ENCODE results near the gene EML4. TPM values are rescaled to one million over a fixed set of nuclear protein-coding genes. Genes with fewer than 3 reads are reported as not detected.
"Not testable (repeated sequence)": the region's sequence is repeated elsewhere in the genome, so short reads cannot be mapped to it uniquely, and the experiment has no call there.

Gene EML4
- total RNA-seq, 1 donor from 2014 or later = 68.2 TPM

GRCh38 chr2:42342061-42342794 is 173.1 kb downstream of the EML4 start:
- no peaks in the 10 kb centered on the region for H3K36me3 ChIP-seq (ENCODE audit: insufficient read depth, low read length)
- peak overlapping the region; percentile 62 for H3K4me2 ChIP-seq (ENCODE audit: low read length)
- no peak overlapping the region for H3K4me3 ChIP-seq (ENCODE audit: insufficient read depth, low read depth, low read length)
- peaks cover 31% of the 10 kb centered on the region for H4K20me1 ChIP-seq (ENCODE audit: insufficient read depth, low read length)
- FAIRE-seq = peak; percentile 77
- H3K9ac ChIP-seq (ENCODE audit: low read length) = peak overlapping the region; percentile 54
- TF ChIP-seq EZH2 (IDR thresholded peaks at IDR 0.05; ENCODE audit: insufficient read depth, low read length) (no peak), CTCF (IDR thresholded peaks at IDR 0.05; ENCODE audit: insufficient read depth, low read depth, low read length) (no peak)
- Mint-ChIP-seq H3K27me3 (ENCODE audit: low read depth, unreplicated experiment) (no peaks in the 10 kb centered on the region), H3K36me3 (ENCODE audit: low read depth, unreplicated experiment) (peaks cover 46% of the 10 kb centered on the region), H3K4me1 (ENCODE audit: low read depth, unreplicated experiment) (peaks cover 36% of the 10 kb centered on the region), H3K27ac (ENCODE audit: unreplicated experiment) (peak overlapping the region; percentile 94), H3K9me3 (ENCODE audit: unreplicated experiment) (no peaks in the 10 kb centered on the region), H3K4me3 (ENCODE audit: unreplicated experiment) (no peak overlapping the region)
- H2AFZ ChIP-seq (ENCODE audit: low read depth, low read length) = no peak overlapping the region
- DNase-seq (ENCODE audit: low read depth) = peak; percentile 89
- no peaks in the 10 kb centered on the region for H3K27me3 ChIP-seq (ENCODE audit: insufficient read depth, low read length)
- peaks cover 73% of the 10 kb centered on the region for H3K79me2 ChIP-seq (ENCODE audit: insufficient read depth, low read length)
- peak overlapping the region; percentile 85 for H3K27ac ChIP-seq (ENCODE audit: low read depth, low read length)
- no peaks in the 10 kb centered on the region for H3K9me3 ChIP-seq (ENCODE audit: insufficient read depth, low read depth, low read length)
- peaks cover 25% of the 10 kb centered on the region for H3K4me1 ChIP-seq (ENCODE audit: insufficient read depth, low read length)

- H3K4me3 ChIP-seq (ENCODE audit: insufficient read depth, low read depth, low read length) = no peak overlapping the region
- Mint-ChIP-seq H3K4me3 (ENCODE audit: unreplicated experiment) (peak overlapping the region; percentile 68), H3K36me3 (ENCODE audit: low read depth, unreplicated experiment) (peaks cover 43% of the 10 kb centered on the region), H3K4me1 (ENCODE audit: low read depth, unreplicated experiment) (peaks cover 32% of the 10 kb centered on the region), H3K27me3 (ENCODE audit: low read depth, unreplicated experiment) (no peaks in the 10 kb centered on the region), H3K27ac (ENCODE audit: unreplicated experiment) (peak overlapping the region; percentile 94), H3K9me3 (ENCODE audit: unreplicated experiment) (no peaks in the 10 kb centered on the region)
- peak overlapping the region; percentile 54 for H3K9ac ChIP-seq (ENCODE audit: low read length)
- H3K9me3 ChIP-seq (ENCODE audit: insufficient read depth, low read depth, low read length) = no peaks in the 10 kb centered on the region
- H4K20me1 ChIP-seq (ENCODE audit: insufficient read depth, low read length) = peaks cover 34% of the 10 kb centered on the region
- H3K27me3 ChIP-seq (ENCODE audit: insufficient read depth, low read length) = no peaks in the 10 kb centered on the region
- no peak for DNase-seq (ENCODE audit: low read depth)
- peak overlapping the region; percentile 62 for H3K4me2 ChIP-seq (ENCODE audit: low read length)
- no peaks in the 10 kb centered on the region for H3K36me3 ChIP-seq (ENCODE audit: insufficient read depth, low read length)
- H3K79me2 ChIP-seq (ENCODE audit: insufficient read depth, low read length) = peaks cover 78% of the 10 kb centered on the region
- no peak overlapping the region for H2AFZ ChIP-seq (ENCODE audit: low read depth, low read length)
- FAIRE-seq = no peak
- H3K27ac ChIP-seq (ENCODE audit: low read depth, low read length) = peak overlapping the region; percentile 65
- peaks cover 22% of the 10 kb centered on the region for H3K4me1 ChIP-seq (ENCODE audit: insufficient read depth, low read length)
- TF ChIP-seq EZH2 (IDR thresholded peaks at IDR 0.05; ENCODE audit: insufficient read depth, low read length) (no peak), CTCF (IDR thresholded peaks at IDR 0.05; ENCODE audit: insufficient read depth, low read depth, low read length) (no peak)
These were observed 173.7 kb downstream of the EML4 start for GRCh38 chr2:42342795-42343241.

- FAIRE-seq (no peak), DNase-seq (ENCODE audit: low read depth) (no peak)
- Histone ChIP-seq H3K27me3 (ENCODE audit: insufficient read depth, low read length) (no peaks in the 10 kb centered on the region), H4K20me1 (ENCODE audit: insufficient read depth, low read length) (peaks cover 57% of the 10 kb centered on the region), H3K4me2 (ENCODE audit: low read length) (no peak overlapping the region), H3K4me1 (ENCODE audit: insufficient read depth, low read length) (peaks cover 20% of the 10 kb centered on the region), H3K9ac (ENCODE audit: low read length) (no peak overlapping the region), H3K79me2 (ENCODE audit: insufficient read depth, low read length) (peaks cover 84% of the 10 kb centered on the region), H2AFZ (ENCODE audit: low read depth, low read length) (no peak overlapping the region), H3K36me3 (ENCODE audit: insufficient read depth, low read length) (peaks cover 13% of the 10 kb centered on the region), H3K27ac (ENCODE audit: low read depth, low read length) (no peak overlapping the region), H3K9me3 (ENCODE audit: insufficient read depth, low read depth, low read length) (no peaks in the 10 kb centered on the region), H3K4me3 (ENCODE audit: insufficient read depth, low read depth, low read length) (no peak overlapping the region)
- H3K9me3 Mint-ChIP-seq (ENCODE audit: unreplicated experiment) = no peaks in the 10 kb centered on the region
- no peak overlapping the region for H3K27ac Mint-ChIP-seq (ENCODE audit: unreplicated experiment)
- peaks cover 35% of the 10 kb centered on the region for H3K36me3 Mint-ChIP-seq (ENCODE audit: low read depth, unreplicated experiment)
- TF ChIP-seq EZH2 (IDR thresholded peaks at IDR 0.05; ENCODE audit: insufficient read depth, low read length) (no peak), CTCF (IDR thresholded peaks at IDR 0.05; ENCODE audit: insufficient read depth, low read depth, low read length) (no peak)
- peaks cover 26% of the 10 kb centered on the region for H3K4me1 Mint-ChIP-seq (ENCODE audit: low read depth, unreplicated experiment)
- H3K4me3 Mint-ChIP-seq (ENCODE audit: unreplicated experiment) = no peak overlapping the region
- no peaks in the 10 kb centered on the region for H3K27me3 Mint-ChIP-seq (ENCODE audit: low read depth, unreplicated experiment)
These were observed 176.8 kb downstream of the EML4 start for GRCh38 chr2:42345986-42346385.

- not testable (repeated sequence) for DNase-seq (ENCODE audit: low read depth); H3K27me3 ChIP-seq (ENCODE audit: insufficient read depth, low read length); H3K27me3 Mint-ChIP-seq (ENCODE audit: low read depth, unreplicated experiment); H3K9me3 ChIP-seq (ENCODE audit: insufficient read depth, low read depth, low read length); H3K9me3 Mint-ChIP-seq (ENCODE audit: unreplicated experiment); H3K27ac ChIP-seq (ENCODE audit: low read depth, low read length); H3K27ac Mint-ChIP-seq (ENCODE audit: unreplicated experiment); H3K4me3 Mint-ChIP-seq (ENCODE audit: unreplicated experiment); H2AFZ ChIP-seq (ENCODE audit: low read depth, low read length); H3K4me3 ChIP-seq (ENCODE audit: insufficient read depth, low read depth, low read length); H3K9ac ChIP-seq (ENCODE audit: low read length); FAIRE-seq; H3K4me2 ChIP-seq (ENCODE audit: low read length)
- Histone ChIP-seq H3K79me2 (ENCODE audit: insufficient read depth, low read length) (peaks cover 84% of the 10 kb centered on the region), H4K20me1 (ENCODE audit: insufficient read depth, low read length) (peaks cover 63% of the 10 kb centered on the region), H3K36me3 (ENCODE audit: insufficient read depth, low read length) (peaks cover 17% of the 10 kb centered on the region), H3K4me1 (ENCODE audit: insufficient read depth, low read length) (peaks cover 18% of the 10 kb centered on the region)
- peaks cover 28% of the 10 kb centered on the region for H3K36me3 Mint-ChIP-seq (ENCODE audit: low read depth, unreplicated experiment)
- H3K4me1 Mint-ChIP-seq (ENCODE audit: low read depth, unreplicated experiment) = peaks cover 17% of the 10 kb centered on the region
These were observed 177.7 kb downstream of the EML4 start for GRCh38 chr2:42346856-42347255.

Data from astrocyte (in vitro differentiated cells and primary cell).